ENCODE results near the gene PMM2.
"Not testable (repeated sequence)": the region's sequence is repeated elsewhere in the genome, so short reads cannot be mapped to it uniquely, and the experiment has no call there.

PMM2 gene

GRCh38 chr16:8797364-8798173 is at the start of gene PMM2, which contains the start of gene TMEM186:
Gene PMM2, plus strand, starts transcription at chr16:8797839. Its CDS starts 44 bp downstream, at chr16:8797883.
Gene TMEM186, minus strand, starts transcription at chr16:8797639. Its CDS starts 25 bp downstream, at chr16:8797614.
- peak; percentile 86 for DNase-seq (ENCODE audit: low read depth)

DNA sequence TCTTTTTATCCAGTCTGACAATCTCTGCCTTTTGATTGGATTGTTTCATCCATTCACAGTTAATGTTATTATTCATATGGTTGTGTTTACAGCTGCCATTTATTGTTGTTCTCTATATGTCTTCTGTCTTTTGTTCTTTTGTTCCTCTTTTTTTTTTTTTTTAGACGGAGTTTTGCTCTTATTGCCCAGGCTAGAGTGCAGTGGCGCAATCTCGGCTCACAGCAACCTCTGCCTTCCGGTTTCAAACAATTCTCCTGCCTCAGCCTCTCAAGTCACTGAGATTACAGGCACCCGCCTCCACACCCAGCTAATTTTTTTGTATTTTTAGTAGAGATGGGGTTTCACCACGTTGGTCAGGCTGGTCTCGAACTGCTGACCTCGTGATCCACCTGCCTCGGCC is 48.7 kb upstream of the PMM2 start:
- not testable (repeated sequence) for DNase-seq (ENCODE audit: low read depth)

- peak; percentile 42 for DNase-seq (ENCODE audit: low read depth)
Measured at GRCh38 chr16:8751481-8752311, 45.9 kb upstream of the PMM2 start.

- no peak for DNase-seq (ENCODE audit: low read depth)
Measured at GRCh38 chr16:8752706-8753105, 44.9 kb upstream of the PMM2 start.

DNA sequence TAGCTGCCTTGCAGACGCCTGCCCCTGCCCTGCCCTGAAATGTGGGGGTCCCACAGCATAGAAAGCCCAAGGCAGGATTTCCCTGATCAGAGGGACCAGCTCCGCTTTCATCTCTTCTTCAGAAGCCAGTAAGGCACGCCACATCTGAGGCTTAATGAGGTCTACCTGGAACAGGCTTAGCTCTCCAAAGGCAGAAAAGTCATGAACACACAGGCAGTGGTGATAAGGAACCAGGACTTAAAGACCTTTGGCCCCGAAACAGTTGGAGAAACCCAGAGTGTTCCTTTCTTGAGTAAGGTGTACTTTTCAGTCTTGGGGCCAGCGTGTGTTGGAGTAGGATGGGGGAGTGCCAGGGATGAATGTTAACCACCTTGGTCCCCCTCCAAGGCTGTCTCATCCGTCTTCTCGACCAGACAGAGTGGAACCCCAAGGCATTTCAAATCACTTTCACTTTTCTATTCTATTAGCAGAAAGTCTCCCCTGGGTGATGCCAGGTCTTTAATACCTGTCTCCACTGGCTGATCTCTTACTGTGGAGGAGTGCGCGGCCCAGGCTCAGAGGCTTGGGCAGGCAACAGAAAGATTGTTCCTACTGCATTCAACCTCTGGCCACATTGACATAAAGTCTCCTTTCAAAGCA is 44.1 kb upstream of the PMM2 start:
- no peak for DNase-seq (ENCODE audit: low read depth)

DNA sequence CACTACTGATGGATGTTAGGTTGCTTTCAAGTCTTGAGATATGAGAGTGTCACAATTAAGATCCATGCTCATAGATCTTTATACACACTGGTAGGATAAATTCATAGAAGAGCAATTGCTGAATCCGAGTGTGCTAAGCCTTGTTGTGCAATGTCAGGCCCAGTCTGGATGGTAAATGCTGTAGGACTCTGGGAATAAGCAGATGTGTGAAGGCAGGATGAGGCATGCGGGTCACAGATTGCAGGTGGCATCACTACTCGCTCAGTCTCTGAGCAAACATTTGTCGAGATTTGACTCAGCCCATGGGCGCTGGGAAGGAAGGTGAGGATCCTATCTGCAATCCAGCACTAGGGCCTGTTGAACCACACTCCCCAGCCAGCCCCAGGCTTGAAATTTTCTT is 40.9 kb upstream of the PMM2 start:
- DNase-seq (ENCODE audit: low read depth) = no peak

DNA sequence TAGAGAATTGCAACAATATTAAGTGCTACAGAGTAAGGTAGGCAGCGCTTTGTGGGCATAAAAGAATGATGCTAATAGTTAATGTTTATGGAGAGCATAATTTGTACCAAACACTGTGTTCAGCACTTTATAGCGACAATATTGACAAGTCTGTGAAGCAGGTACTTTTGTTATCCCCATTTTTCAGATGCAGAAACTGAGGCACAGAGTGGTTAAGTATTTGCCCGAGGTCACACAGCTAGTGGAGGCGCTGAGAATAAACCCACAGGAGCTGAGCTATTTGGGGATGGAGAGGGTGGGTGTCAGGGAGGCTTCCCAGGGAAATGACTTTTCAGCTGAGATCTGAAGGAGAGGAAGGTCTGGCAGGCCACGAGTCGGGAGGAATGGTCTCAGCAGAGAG is 39.6 kb upstream of the PMM2 start:
- DNase-seq (ENCODE audit: low read depth) = no peak

DNA sequence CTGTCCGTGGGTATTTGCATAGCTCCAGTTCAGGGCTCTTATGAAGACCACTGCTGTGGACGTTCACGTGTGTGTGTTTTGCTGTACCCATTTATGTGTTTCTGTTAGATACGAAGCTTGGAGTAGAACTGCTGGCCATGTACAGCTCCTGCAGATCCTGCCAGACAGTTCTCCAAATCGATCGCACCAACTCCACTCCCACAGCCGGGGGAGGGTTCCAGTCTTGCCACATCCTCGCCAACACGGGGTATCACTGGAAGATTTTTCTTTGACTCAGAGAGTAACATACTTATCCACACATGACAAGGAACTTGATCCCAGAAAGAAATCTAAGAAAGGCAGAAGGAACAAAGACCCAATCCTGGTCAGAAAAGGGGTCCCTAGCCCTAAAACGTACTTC is 37.6 kb upstream of the PMM2 start:
- DNase-seq (ENCODE audit: low read depth) = no peak

DNA sequence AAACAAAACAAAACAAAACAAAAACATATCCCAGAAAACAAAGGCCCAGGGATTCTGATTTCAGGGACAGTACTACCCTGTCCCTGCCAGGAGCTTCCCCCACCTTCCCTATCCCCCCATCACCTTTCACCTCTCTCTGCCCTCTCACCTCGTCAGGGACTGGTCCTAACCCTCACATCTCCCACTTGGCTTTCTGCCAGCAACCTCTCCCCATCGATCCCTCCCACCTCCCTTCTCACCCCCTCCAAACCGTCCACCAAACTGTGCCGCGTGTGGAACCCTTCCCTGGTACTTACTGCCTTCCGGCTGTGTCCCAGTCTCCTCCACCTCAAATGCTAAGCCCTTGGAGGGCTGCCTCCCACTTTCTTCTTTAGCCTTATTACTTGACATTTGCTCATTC is 36.6 kb upstream of the PMM2 start:
- DNase-seq (ENCODE audit: low read depth) = no peak

GRCh38 chr16:8762254-8762653 is 35.4 kb upstream of the PMM2 start:
- DNase-seq (ENCODE audit: low read depth) = no peak

DNA sequence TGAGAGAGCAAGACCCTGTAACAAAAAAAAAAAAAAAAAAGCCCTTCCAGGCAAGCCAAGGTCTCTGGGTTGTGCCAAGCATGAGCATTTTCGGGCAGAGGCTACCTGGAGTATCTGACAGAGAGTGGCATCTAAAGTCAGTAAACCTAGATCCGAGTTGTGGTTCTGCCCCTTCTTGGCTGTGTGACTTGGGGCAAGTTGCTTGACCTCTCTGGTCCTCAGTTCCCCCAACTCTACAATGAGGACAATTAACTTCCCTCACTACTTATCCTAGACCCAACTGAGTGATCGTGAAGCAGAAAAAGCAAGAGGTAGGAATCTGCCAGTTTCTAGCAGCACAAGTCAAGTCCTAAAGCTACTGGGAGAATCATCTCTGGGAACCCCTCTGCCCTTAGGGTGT is 34.6 kb upstream of the PMM2 start:
- no peak for DNase-seq (ENCODE audit: low read depth)

GRCh38 chr16:8763899-8764298 is 33.7 kb upstream of the PMM2 start:
- no peak for DNase-seq (ENCODE audit: low read depth)

- DNase-seq (ENCODE audit: low read depth) = no peak
Measured at GRCh38 chr16:8764525-8765250, 33.0 kb upstream of the PMM2 start.

- DNase-seq (ENCODE audit: low read depth) = no peak
Measured at GRCh38 chr16:8767176-8767575, 30.5 kb upstream of the PMM2 start.

- no peak for DNase-seq (ENCODE audit: low read depth)
Measured at GRCh38 chr16:8768283-8768682, 29.4 kb upstream of the PMM2 start.

GRCh38 chr16:8768692-8769091 is 28.9 kb upstream of the PMM2 start:
- DNase-seq (ENCODE audit: low read depth) = no peak

- no peak for DNase-seq (ENCODE audit: low read depth)
Measured at GRCh38 chr16:8773537-8773936, 24.1 kb upstream of the PMM2 start.

- DNase-seq (ENCODE audit: low read depth) = no peak
Measured at GRCh38 chr16:8774208-8774607, 23.4 kb upstream of the PMM2 start.

- no peak for DNase-seq (ENCODE audit: low read depth)
Measured at GRCh38 chr16:8775359-8775758, 22.3 kb upstream of the PMM2 start.

- DNase-seq (ENCODE audit: low read depth) = no peak
Measured at GRCh38 chr16:8776129-8776584, 21.5 kb upstream of the PMM2 start.

DNA sequence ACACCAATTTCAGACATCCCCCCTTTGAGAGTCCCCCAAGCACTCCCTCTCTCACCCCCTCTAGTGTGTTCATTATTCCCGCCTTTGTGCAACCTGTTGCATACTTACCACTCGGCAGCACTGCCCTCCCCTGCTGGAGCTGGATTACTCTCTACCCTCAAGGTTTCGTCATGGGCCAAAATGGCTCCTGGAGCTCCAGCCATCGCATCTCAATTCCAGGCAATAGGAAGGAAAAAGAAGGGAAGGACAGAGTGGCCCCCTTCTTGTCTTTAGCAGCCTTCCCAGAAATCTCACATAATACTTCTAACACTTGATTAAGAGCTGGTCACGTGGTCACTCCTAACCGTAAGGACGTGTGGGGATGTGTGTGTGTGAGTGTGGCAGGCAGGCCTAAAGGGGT is 20.4 kb upstream of the PMM2 start:
- no peak for DNase-seq (ENCODE audit: low read depth)

- no peak for DNase-seq (ENCODE audit: low read depth)
Measured at GRCh38 chr16:8781797-8782196, 15.8 kb upstream of the PMM2 start.
